CD1c-positive myeloid dendritic cell (primary cell): ENCODE results near the gene PLAAT5.
A peak's percentile ranks its signal among the peaks of the same experiment; 100 is the strongest.
"Not testable (repeated sequence)": the region's sequence is repeated elsewhere in the genome, so short reads cannot be mapped to it uniquely, and the experiment has no call there.

Experiments
- DNase-seq: peaks from one replicate; pipeline ENCODE4 v3.0.0-alpha.2; 2016; ENCODE audit errors: extremely low spot score

The PLAAT5 gene, protein sequence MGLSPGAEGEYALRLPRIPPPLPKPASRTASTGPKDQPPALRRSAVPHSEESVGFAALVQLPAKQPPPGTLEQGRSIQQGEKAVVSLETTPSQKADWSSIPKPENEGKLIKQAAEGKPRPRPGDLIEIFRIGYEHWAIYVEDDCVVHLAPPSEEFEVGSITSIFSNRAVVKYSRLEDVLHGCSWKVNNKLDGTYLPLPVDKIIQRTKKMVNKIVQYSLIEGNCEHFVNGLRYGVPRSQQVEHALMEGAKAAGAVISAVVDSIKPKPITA

DNA sequence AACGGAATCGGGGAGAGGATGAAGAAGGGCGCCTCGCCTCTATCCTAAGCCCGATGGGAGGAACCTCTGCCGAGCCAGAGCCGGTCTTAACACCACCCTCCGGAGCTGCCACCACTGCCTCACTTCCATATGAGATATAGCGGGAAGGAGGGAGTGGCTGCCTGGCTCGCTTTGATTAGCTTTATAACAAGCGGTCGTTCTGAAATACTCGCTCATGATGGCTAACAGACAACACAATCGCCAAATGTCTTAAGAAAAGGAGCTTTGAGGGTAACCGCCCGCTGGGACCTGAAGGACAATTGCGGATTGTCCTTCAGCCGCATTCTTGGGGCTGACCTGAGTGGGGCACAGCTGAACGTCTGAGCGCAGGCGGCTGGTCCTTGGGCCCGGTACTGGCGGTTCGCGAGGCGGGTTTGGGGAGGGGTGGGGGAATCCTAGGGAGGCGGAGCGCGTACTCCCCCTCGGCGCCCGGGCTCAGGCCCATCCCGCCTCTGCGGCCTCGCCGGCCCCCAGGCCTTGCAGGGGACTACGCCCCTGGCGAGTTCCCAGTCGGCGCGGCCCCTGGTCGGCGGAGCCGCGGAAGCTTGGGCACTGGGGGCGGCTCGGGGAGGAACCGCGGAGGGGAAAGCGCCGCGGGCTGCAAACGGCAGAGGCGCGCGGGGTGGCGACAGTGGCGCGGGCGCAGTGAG is at the start of gene PLAAT5:
Gene PLAAT5, minus strand, starts transcription at position 617 of the 689 bp plus-strand sequence. Its CDS starts 133 bp downstream, at position 484.
- peak; percentile 25 for DNase-seq

GRCh38 chr11:63537293-63538101 is 46.5 kb upstream of the PLAAT5 start:
- DNase-seq: no peak

GRCh38 chr11:63536669-63537292 is 45.8 kb upstream of the PLAAT5 start, which contains the start of gene PLAAT4:
Gene PLAAT4, plus strand, starts transcription at chr11:63536808. Its CDS starts 61 bp downstream, at chr11:63536869.
- peak; percentile 50 for DNase-seq

DNA sequence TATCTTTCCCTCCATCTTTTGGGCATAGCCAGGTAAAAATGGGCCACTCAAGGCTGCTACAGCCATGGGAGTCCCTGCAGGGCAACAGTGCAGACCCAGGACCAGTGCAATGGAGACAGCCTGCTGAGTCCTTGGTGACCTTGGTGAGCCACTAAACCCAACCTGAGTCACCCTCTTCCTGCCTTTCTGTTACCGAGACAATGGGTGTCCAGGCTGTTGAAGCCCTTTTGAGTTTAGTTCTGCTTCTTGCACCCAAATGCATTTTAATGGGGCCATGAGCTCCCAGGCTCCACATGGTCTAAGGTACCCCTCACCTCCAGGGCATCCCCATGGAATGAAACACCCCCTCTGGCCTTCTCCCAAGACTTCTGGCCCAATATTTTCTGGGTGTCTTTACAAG is 44.8 kb upstream of the PLAAT5 start:
- DNase-seq: no peak

DNA sequence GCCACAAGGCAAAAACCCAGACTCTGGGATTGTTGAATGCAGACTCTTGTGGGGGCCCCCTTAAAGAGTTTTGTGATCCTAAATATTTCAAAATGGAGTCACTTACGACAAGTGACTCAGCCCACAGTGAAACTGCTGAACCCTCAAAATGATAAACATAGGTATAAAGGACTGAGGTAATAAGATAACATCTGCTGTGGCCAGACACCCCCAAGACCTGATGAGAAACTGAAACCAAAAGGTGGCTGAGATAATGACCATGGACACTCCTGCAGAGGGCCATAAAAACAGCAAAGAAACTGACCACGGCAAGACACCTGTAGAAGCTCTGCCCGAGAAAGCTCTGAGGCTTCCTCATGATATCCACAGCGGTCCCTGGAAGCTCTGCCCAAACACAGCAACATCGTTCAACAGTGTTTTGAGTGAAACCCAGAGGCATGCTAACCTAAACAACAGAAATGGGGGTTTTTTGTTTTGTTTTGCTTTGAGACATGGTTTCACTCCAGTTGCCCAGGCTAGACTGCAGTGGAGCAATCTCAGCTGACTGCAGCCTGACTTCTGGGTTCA is 44.0 kb upstream of the PLAAT5 start:
- DNase-seq: no peak

GRCh38 chr11:63534076-63534475 is 43.1 kb upstream of the PLAAT5 start:
- no peak for DNase-seq

DNA sequence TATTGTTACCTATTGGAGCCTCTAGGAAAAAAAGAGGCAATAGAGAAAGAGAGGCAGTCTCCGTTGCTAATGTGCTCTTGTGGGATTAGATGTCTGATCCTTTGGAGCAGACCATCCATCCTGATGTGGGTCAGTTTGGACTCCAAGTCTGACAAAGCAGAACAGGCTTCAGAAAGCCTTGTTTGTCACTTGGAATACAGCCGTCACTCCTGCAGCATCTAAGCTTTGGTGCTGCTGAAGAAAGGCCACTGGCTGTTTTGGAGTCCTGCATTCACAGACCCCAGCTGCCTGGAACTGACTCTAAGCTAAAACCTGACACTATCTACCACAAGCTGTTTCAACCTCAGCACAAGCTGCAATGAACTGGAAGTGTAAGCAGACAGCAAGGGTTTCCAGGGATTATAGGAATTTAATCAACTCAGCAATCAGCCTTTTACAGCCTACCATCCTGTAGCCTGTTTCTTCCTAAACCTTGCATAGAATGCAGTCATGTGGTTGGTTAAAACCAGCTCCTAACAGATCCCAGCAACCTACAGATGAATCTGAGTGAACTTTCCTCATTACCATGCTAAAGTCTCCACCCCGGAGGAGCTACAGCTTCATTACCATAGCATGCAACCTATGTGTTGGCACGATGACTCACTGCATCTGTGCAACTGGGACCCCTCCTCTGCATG is 42.0 kb upstream of the PLAAT5 start:
- no peak for DNase-seq

DNA sequence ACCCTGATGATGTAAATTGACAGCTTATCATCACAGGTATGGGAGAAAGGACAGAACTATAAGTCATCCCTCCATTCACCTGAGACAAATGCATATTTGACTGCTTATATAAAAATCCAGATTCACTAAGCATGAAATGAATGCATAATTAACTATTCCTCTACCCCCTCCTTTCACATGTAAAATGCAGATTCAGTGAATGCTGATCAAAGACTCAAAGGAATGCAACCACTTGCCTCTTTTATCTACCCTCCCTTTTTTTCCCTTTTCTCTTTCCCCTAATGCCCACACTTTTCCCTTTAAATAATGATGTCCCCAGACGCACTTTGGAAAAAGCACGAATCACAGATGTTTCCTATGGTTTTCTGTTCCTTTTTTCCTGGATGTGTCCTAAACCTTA is 41.1 kb upstream of the PLAAT5 start:
- no peak for DNase-seq

- peak; percentile 39 for DNase-seq
Observed at GRCh38 chr11:63531074-63531792, 40.3 kb upstream of the PLAAT5 start.

DNA sequence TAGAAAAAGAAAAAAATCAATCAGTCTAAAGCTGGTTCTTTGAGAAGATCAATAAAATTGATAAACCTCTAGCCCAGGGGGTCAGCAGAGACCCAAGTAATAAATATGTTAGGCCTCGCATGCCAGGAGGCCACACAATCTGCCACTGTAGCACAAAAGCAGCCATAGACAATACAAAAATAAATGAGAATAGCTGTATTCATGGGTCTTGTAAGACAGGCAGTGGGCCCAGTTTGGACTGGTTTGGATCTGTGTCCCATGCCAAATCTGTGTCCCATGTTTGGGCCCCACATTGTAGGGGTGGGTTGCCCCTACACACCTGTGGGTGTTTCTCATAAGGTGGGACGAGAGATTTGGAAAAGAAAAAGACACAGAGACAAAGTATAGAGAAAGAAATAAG is 39.1 kb upstream of the PLAAT5 start:
- DNase-seq: no peak

DNA sequence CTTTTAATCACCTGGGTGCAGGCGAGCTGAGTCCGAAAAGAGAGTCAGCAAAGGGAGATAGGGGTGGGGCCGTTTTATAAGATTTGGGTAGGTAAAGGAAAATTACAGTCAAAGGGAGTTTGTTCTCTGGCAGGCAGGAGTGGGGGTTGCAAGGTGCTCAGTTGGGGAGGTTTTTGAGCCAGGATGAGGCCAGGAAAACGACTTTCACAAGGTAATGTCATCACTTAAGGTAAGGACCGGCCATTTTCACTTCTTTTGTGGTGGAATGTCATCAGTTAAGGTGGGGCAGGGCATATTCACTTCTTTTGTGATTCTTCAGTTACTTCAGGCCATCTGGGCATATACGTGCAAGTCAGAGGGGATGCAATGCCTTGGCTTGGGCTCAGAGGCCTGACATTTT is 38.4 kb upstream of the PLAAT5 start:
- DNase-seq: not testable (repeated sequence)

DNA sequence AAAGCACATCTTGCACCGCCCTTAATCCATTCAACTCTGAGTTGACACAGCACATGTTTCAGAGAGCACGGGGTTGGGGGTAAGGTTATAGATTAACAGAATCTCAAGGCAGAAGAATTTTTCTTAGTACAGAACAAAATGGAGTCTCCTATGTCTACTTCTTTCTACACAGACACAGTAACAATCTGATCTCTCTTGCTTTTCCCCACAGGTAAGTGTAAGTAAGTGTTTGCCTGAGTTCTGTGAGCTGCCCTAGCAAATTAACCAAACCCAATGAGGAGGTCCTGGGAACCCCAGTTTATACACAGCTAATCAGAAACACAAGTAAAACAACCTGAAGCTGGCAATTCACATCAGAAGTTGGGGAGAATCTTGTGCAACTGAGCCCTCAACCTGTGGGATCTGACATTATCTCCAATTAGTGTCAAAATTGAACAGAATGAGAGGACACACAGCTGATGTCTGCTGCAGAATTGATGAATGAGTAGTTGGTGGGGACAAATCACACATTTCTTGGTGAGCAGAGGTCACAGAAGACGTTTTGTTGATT is 37.8 kb upstream of the PLAAT5 start:
- not testable (repeated sequence) for DNase-seq

- DNase-seq: not testable (repeated sequence)
Observed at GRCh38 chr11:63528156-63528555, 37.2 kb upstream of the PLAAT5 start.

DNA sequence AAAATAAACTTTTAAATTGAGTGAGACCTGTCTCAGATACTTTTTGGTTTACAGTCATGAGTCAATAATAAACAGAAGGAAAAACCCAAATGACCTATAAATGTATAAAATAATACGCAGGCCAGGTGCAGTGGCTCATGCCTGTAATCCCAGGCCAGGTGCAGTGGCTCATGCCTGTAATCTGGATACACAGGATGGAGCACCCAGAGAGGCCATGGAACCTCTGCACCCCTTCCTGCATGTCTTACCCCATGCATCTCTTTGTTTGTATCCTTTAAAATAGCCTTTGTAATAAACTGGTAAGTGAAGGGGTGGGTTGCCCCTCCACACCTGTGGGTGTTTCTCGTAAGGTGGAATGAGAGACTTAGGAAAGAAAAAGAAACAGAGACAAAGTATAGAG is 36.7 kb upstream of the PLAAT5 start:
- no peak for DNase-seq

DNA sequence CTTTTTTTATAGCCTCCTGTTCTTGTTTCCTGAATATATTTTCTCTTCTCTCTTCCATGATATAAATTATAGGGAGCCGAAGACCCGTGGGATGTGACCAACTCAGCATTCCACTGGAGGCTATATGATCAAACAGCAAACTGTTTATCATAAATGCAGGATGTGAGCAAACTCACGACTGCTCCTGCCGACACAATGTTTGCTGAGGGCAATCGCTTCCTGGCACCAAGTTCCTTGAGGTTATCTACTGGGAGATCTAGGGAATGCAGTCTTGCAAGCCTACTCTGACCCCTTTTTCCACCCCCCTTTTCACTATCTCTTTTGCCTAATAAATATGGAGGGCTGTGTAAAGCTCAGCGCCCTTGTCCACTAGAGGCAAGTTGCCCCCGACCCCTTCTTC is 32.2 kb upstream of the PLAAT5 start:
- no peak for DNase-seq

DNA sequence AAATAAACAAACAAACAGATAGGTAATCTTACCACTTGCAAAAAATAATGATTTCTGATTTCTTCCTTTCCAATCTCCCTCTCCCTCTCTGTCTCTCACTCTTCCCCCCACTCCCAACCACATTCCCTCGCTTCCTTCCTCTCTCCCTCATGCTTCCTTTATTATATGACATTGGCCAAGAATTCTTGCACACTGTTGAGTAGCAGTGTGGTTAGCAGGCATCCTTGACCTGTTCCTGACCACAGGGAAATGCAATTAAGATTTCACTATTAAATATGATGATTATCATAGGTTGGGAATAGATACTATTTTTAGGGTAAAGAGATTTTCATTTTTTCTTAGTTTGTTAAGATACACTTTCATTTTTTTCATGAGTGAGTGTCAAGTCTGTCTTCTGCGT is 30.9 kb upstream of the PLAAT5 start:
- DNase-seq: no peak

DNA sequence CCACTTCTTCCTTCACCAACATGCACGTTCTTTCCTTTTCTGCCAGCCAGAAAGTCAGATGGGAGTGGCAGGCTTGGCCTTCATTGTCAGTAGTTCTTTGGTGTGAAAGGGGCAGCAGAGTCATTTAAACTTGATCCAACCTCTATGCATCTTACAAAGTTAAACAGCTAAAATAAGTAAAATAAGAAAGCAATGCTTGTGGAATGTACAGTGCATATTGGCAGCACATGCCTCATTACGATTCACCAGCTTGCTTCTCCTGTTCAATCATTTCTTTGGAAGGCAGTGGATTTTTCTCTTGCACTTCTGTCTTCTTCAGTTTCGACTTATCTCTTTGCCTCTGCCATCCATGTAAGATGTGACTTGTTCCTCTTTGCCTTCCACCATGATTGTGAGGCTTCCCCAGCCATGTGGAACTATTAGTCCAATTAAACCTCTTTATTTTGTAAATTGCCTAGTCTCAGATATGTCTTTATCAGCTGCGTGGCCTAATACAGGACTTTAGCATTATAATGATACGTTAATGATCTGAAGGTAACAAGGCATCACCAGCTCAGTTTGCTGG is 29.7 kb upstream of the PLAAT5 start:
- no peak for DNase-seq

- no peak for DNase-seq
Observed at GRCh38 chr11:63518548-63518947, 27.6 kb upstream of the PLAAT5 start.

DNA sequence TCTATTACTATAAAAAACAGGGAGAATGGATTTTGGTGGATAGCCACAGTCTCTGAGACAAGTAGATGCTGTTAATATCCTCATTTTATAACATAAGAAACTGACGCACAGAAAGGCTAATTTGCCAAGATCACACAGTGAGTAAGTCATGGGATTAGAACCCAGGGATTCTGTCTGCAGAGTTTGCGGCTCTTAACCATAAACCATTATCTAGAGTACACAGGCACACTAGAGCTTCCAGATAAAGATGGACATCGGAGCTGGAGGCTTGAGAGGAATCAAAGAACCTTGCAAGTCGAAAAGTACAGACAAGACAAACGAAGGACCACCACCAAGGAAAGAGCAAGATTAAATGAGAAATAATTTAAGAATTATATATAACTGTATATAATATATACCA is 26.2 kb upstream of the PLAAT5 start:
- no peak for DNase-seq

DNA sequence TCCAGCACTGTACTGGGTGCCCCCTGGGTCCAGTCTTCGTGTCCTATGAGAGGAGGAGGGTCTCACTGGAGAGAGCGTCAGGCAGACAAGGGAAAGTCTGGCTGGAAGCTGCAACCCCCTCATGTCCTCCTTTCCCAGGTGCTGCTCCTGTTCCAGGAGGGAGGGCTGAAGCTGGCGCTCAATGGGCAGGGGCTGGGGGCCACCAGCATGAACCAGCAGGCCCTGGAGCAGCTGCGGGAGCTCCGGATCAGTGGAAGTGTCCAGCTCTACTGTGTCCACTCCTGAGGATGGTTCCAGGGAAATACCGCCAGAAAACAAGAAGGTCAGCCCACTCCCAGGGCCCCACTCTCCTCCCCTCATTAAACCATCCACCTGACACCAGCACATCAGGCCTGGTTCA is 25.1 kb upstream of the PLAAT5 start:
- no peak for DNase-seq
